ENCODE results near the gene PCNX1.
"Not testable (repeated sequence)": the region's sequence is repeated elsewhere in the genome, so short reads cannot be mapped to it uniquely, and the experiment has no call there.

PCNX1 gene

GRCh38 chr14:70972107-70972976 is 65.1 kb downstream of the PCNX1 start:
- DNase-seq, result peak; percentile 85

DNA sequence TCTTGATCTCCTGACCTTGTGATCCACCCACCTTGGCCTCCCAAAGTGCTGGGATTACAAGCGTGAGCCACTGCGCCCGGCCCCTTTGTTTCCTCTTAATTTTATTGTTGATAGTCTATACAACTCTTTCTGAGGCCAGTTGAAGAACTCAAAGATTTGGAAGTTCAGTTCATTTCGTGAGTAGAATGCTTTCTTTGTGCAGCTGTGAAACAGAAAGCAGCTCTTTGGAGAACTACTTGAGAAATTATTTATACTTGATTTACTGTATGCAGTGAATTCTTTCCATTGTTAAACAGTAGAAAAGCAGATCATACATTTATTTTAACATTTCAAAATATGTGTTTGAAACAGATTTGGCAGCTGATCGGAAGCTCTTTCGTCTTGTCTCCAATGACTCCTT is 69.3 kb downstream of the PCNX1 start:
- DNase-seq, result no peak

- DNase-seq, result peak; percentile 65
Measured at GRCh38 chr14:70981000-70981952, 74.0 kb downstream of the PCNX1 start.

- DNase-seq, result no peak
Measured at GRCh38 chr14:70982200-70982599, 74.9 kb downstream of the PCNX1 start.

DNA sequence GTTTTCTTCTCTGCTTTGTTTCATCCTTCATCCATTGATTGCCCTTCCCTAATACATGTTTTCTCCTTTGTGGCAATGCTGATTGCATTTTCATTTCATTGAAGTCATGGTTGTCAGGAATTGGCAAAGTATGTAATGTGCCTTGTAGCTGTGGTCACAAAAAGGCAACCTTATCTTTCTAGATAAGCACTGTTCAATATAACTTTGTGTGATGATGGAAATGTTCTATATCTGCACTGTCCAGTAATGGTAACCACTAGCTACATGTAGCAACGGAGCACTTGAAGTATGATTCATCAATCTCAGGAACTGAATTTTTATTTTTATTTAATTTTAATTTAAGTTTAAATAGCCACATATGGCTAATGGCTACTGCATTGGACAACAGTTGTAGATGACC is 79.8 kb downstream of the PCNX1 start:
- DNase-seq, result no peak

- DNase-seq, result peak; percentile 49
Measured at GRCh38 chr14:70988452-70988851, 81.2 kb downstream of the PCNX1 start.

DNA sequence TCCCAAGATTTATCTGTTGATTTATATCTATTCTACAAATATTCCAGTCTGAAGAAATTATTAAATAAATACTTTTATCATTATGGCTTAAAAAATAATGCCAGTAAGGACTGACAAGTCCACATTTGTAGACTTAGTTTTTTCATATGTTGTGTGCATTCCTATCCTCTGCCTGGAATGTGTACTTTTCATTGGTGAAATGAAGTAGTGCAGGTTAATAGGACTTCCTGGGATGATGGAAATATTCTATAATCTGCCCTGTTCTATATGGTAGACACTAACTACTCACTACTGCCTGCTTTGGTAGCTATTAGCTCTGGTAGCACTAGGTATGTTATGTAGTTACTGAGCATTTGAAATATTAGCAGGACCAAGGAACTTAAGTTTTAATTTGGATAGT is 86.7 kb downstream of the PCNX1 start:
- DNase-seq, result no peak

DNA sequence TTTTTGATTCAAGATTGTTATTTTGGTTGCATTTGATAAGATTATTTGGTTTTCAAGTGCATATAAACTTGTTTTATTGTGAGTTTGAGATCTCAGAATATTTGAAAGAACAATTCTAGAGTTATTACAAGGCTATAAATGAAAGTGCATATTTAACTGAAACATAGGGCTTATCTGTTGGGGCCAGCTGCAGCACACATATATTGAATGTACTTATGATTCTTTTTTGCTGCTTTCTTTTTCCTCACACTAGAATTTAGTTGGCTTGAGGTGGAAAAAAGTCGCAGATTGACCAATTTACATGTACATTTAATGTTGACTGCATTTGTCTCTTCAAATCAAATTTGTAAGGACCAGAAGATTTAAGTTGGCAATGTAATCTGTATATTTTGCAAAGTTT is 88.0 kb downstream of the PCNX1 start:
- DNase-seq, result no peak

DNA sequence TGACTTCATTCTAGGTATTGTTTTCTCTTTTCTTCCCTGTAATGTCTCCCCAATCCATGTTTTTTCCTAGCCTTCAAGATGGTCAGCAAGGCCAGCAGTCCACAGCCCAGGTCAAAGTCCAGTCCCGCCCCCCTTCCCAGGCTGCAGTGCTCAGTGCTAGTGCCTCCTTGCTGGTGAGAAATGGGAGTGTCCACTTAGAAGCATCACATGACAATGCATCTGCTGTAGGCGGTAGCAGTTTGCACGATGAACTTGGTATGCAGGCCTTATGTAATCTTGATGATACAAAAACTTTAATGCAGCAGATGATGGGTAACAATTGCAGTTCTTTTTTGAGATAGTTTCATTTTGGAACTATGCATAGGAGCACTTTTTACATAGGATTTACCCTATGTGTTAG is 88.4 kb downstream of the PCNX1 start:
- no peak for DNase-seq

DNA sequence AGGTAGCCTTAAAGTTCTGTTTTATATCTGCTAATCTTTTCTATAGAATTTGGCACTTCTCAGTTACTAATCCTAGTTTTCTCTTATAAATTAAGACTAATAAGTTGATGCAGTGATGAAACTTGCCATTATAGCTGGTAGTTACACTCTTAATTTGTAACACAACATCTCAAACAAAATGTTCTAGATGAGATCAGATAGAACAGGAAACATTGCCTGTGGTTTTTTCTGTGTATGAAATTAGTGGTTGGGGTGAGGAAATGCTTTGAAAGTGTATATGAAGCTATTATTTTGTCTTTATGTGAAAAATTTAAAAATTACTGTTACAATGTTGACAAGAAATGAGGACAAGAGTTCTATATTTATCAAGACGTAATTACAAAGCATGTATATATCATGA is 91.9 kb downstream of the PCNX1 start:
- peak; percentile 80 for DNase-seq

GRCh38 chr14:71000091-71000490 is 92.8 kb downstream of the PCNX1 start:
- no peak for DNase-seq

- no peak for DNase-seq
Measured at GRCh38 chr14:71001742-71002141, 94.5 kb downstream of the PCNX1 start.

GRCh38 chr14:71003156-71003555 is 95.9 kb downstream of the PCNX1 start:
- DNase-seq, result no peak

DNA sequence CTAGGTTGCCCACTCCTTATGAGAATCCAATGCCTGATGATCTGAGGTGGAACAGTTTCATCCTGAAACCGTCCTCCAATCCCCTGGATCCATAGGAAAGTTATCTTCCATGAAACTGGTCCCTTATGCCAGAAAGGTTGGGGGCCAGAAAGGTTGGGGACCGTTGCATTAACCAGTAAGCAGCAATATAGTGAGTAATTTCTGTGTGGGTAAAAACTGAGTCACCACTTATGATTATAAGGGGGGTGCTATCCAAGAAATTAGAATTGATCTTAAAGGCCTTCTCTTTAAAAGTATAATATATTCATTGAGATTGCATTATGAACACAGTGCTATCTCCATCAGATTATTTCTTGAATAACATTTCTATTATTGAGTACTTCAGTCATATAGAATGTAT is 97.2 kb downstream of the PCNX1 start:
- no peak for DNase-seq

DNA sequence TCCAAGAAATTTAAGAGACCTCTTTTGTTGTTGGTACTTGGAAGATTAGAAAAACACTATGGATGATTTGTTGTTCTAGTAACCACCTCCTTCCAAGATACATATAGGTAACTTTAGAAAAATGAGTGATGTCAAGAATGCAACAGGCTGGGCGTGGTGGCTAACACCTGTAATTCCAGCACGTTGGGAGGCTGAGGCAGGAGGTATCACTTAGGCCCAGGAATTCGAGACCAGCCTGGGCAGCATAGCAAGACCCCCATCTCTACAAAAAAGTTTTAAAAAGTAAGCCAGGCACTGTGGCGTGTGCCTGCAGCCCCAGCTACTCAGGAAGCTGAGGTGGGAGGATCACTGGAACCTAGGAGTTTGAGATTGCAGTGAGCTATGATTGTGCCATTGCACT is 97.8 kb downstream of the PCNX1 start:
- DNase-seq, result no peak

DNA sequence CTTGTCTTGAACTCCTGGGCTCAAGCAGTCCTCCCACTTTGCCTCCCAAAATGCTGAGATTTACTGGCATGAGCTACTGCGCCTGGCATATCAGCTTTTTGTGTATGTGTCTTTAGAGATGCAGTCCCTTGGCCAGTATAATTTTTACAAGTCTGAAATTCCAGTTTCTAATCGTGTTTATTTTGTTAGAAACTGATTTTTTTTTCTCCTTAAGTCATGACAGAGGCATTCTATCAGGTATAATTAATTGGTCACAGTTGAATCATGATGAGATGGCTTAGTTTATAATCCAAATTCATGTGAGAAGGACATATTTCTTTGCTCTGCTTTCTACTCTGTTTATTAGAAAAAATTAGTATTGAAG is 98.9 kb downstream of the PCNX1 start:
- DNase-seq, result no peak

DNA sequence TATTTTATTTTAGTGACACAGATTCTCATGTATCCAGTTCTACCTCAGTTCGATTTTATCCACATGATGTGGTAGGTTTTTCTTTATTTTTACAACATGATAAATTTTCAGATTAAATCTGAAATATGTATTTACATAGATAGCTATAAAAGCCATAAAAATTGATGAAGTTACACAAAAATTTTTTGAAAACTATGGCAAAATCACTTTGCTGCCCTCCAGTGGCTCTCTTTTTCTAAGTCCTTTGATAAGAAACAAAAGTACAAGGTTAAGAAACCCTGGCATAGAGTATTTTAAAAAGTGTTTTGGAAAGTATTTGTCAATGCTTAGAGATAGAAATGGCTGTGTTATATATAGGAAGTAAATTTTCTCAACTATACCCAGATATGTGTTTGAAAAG is 104.2 kb downstream of the PCNX1 start:
- DNase-seq, result peak; percentile 42

GRCh38 chr14:71012888-71013287 is 105.6 kb downstream of the PCNX1 start:
- DNase-seq, result no peak

- DNase-seq, result no peak
Measured at GRCh38 chr14:71013551-71014192, 106.4 kb downstream of the PCNX1 start.

DNA sequence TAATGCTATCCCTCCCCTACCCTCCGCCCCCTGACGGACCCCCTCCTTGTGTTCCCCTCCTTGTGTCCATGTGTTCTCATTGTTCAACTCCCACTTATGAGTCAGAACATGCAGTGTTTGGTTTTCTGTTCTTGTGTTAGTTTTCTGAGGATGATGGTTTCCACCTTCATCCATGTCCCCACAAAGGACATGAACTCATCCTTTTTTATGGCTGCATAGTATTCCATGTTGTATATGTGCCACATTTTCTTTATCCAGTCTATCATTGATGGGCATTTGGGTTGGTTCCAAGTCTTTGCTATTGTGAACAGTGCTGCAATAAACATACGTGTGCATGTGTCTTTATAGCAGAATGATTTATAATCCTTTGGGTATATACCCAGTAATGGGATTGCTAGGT is 112.7 kb downstream of the PCNX1 start:
- not testable (repeated sequence) for DNase-seq

DNA sequence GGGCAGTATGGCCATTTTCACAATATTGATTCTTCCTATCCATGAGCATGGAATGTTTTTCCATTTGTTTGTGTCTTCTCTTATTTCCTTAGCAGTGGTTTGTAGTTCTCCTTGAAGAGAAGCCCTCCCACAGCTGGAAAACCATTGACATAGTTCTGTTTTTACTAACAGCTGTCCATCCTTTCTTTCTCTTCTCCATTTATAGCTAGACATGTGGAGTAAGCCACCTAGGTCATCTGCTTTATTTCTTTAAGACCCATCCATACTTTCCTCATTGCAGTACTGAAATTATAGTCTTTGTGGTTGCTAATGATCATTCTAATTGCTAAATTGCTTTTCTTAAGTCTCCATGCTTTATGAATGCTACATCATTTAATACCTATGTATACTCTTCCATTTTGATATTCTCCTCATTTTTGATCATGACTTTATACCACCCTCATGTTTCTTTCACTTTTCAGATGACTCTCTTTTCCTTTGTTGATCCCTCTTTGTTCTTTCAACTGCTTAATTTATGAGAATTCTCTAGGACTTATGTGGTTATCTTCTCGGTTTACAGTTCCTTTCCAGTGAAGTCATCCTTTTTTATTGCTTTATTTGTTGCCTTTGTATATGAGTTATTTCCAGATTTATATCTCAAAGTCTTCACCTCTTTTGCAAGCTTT is 114.2 kb downstream of the PCNX1 start:
- peak; percentile 21 for DNase-seq

DNA sequence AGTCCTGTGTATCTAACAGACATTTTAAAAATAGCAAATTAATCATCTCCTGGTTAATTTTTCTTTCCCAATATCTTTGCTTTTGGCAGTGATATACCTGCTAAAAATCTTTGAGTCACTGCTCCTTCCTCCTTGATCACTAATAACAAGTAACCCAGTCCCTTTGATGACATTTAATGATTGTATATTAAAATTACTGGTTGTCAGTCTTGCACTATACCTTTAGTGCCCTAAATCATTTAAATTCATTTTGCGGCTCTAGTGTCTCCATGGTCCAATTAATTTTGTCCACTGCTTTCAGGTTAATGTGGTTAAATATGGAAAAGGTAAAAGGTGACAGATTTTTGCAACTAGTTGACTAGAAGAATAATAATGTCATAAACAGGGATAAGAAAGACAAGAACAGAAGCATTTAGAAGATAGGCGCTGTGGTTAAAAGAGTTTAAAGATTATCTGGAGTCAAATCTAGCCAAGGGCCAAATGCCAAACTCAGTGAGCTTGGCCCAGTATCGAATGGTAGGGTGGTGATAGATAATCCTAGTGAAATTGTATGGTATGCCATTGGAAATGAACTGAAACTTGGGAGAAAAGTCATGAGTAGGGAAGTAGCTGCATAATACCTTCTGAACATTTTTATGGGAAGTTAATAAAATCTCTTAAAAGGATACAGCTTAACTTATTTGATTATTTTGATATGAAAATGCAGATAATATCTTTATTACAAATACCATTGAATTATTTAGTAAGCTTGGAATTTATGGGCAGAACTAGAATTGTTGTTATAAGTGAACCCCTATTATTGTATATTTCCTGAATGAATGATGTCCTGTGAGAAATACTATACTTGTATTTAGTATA is 115.0 kb downstream of the PCNX1 start:
- DNase-seq, result no peak
